IMR-90 (cell line): ENCODE results near the gene ARHGEF4. TPM values are rescaled to one million over a fixed set of nuclear protein-coding genes. Genes with fewer than 3 reads are reported as not detected.

ENCODE experiments used
- ATAC-seq: fragments of 200-7000 bp; cut with Tn5 transposase; 2 replicates; pipeline ENCODE4 v1.9.1; 2020; ENCODE audit warnings: low read depth, mild to moderate bottlenecking, moderate library complexity
- BruUV-seq: library from RNA; stranded (reverse); fragments of 400-500 nt; replicated peaks from 2 replicates; lab custom pipeline; 2021; lab: Mats Ljungman, UMichigan
- CTCF ChIA-PET: fragments of 300-600 bp; formaldehyde crosslinking; extraction: SDS; loops from one replicate; lab custom pipeline; 2021; ENCODE audit warnings: antibody characterized with exemption; lab: Yijun Ruan, JAX
- POLR2A ChIA-PET: fragments of 300-600 bp; sonication (Branson Sonifier 250); formaldehyde crosslinking; loops from one replicate; lab custom pipeline; 2022; ENCODE audit warnings: antibody characterized with exemption; ENCODE audit not compliant: unreplicated experiment; lab: Charles Lee
- DNase-seq: peaks from one replicate; pipeline ENCODE4 v3.0.0; 2013
- H2AFZ ChIP-seq: replicated peaks from 2 replicates; pipeline ENCODE3; 2013; ENCODE audit warnings: low read length, mild to moderate bottlenecking; ENCODE audit not compliant: poor library complexity
- H2AK5ac ChIP-seq: 2 replicates; pipeline ENCODE4 v1.6.1; 2013; ENCODE audit warnings: low read depth, low read length, inconsistent platforms
- H2AK9ac ChIP-seq: replicated peaks from 2 replicates; pipeline ENCODE3; 2013; ENCODE audit warnings: mild to moderate bottlenecking, low read depth, low read length, moderate library complexity; ENCODE audit not compliant: poor library complexity
- H2BK120ac ChIP-seq: 2 replicates; pipeline ENCODE4 v1.6.1; 2013; ENCODE audit warnings: low read depth, low read length, inconsistent platforms
- H2BK15ac ChIP-seq: 3 replicates; pipeline ENCODE4 v1.6.1; 2013; ENCODE audit warnings: low read depth, low read length, inconsistent platforms
- H2BK20ac ChIP-seq: 2 replicates; pipeline ENCODE4 v1.6.1; 2013; ENCODE audit warnings: low read depth, mild to moderate bottlenecking, inconsistent platforms, low read length, moderate library complexity
- H2BK5ac ChIP-seq: 2 replicates; pipeline ENCODE4 v1.6.1; 2013; ENCODE audit warnings: mild to moderate bottlenecking, low read depth, low read length, inconsistent platforms; ENCODE audit not compliant: poor library complexity, severe bottlenecking
- H3K14ac ChIP-seq: replicated peaks from 2 replicates; pipeline ENCODE4 v1.6.1; 2013; ENCODE audit warnings: low read depth, low read length, inconsistent platforms
- H3K18ac ChIP-seq: 2 replicates; pipeline ENCODE4 v1.6.1; 2013; ENCODE audit warnings: low read depth, low read length, control low read depth
- H3K23ac ChIP-seq: 2 replicates; pipeline ENCODE4 v1.6.1; 2013; ENCODE audit warnings: low read depth, low read length, inconsistent platforms
- H3K27ac ChIP-seq: 2 replicates; pipeline ENCODE4 v1.5.1; 2013; ENCODE audit warnings: mild to moderate bottlenecking, control low read depth, low read length; ENCODE audit not compliant: insufficient read depth
- H3K27me3 ChIP-seq: 2 replicates; pipeline ENCODE4 v1.6.1; 2013; ENCODE audit warnings: low read length; ENCODE audit not compliant: control insufficient read depth, insufficient read depth
- H3K36me3 ChIP-seq: 2 replicates; pipeline ENCODE4 v1.6.1; 2013; ENCODE audit warnings: low read length, mixed read lengths; ENCODE audit not compliant: control insufficient read depth, insufficient read depth
- H3K4ac ChIP-seq: 2 replicates; pipeline ENCODE4 v1.6.1; 2013; ENCODE audit warnings: low read depth, low read length, inconsistent platforms
- H3K4me1 ChIP-seq: 2 replicates; pipeline ENCODE4 v1.6.1; 2013; ENCODE audit warnings: low read length, mixed read lengths; ENCODE audit not compliant: control insufficient read depth, insufficient read depth
- H3K4me2 ChIP-seq: 2 replicates; pipeline ENCODE4 v1.6.1; 2013; ENCODE audit warnings: low read depth, mild to moderate bottlenecking, control low read depth, low read length, moderate library complexity
- H3K4me3 ChIP-seq: 2 replicates; pipeline ENCODE4 v1.5.1; 2013; ENCODE audit warnings: low read depth, mild to moderate bottlenecking, control low read depth, low read length, moderate library complexity; ENCODE audit not compliant: insufficient read depth
- H3K56ac ChIP-seq: 2 replicates; pipeline ENCODE4 v1.6.1; 2013; ENCODE audit warnings: low read length, inconsistent platforms; ENCODE audit not compliant: insufficient read depth; ENCODE audit errors: extremely low read depth
- H3K79me1 ChIP-seq, 2 experiments: 2 replicates each; pipeline ENCODE4 v1.6.1; 2013; ENCODE audit warnings: low read length in 2 of 2, inconsistent platforms in 1 of 2, low read depth in 1 of 2
- H3K9ac ChIP-seq: 2 replicates; pipeline ENCODE4 v1.6.1; 2013; ENCODE audit warnings: low read depth, low read length, control low read depth
- H3K9me1 ChIP-seq: 2 replicates; pipeline ENCODE4 v1.6.1; 2013; ENCODE audit warnings: low read length, inconsistent platforms; ENCODE audit not compliant: insufficient read depth
- H3K9me3 ChIP-seq: 2 replicates; pipeline ENCODE4 v1.6.1; 2013; ENCODE audit warnings: low read length; ENCODE audit not compliant: control insufficient read depth, insufficient read depth
- H4K20me1 ChIP-seq: 2 replicates; pipeline ENCODE4 v1.6.1; 2013; ENCODE audit warnings: low read length, inconsistent platforms; ENCODE audit not compliant: insufficient read depth
- H4K5ac ChIP-seq: 2 replicates; pipeline ENCODE4 v1.6.1; 2013; ENCODE audit warnings: mild to moderate bottlenecking, low read depth, low read length, control low read depth
- H4K8ac ChIP-seq, 2 experiments: 2 replicates each; pipeline ENCODE4 v1.6.1; 2013; ENCODE audit warnings: low read depth in 2 of 2, low read length in 2 of 2, control low read depth in 1 of 2, inconsistent platforms in 1 of 2
- H4K91ac ChIP-seq: 2 replicates; pipeline ENCODE4 v1.6.1; 2013; ENCODE audit warnings: low read depth, low read length, inconsistent platforms; ENCODE audit not compliant: insufficient read depth
- MAFK ChIP-seq: IDR thresholded peaks from 2 replicates; pipeline ENCODE4 v1.6.1; 2012; ENCODE audit warnings: low read depth, low read length, improper control_type of control experiment
- NFE2L2 ChIP-seq: fragments of 150-350 bp; IDR thresholded peaks from 2 replicates; pipeline ENCODE4 v1.6.1; 2016; ENCODE audit warnings: low read depth, mild to moderate bottlenecking, low read length
- WGBS, 2 experiments: methylation state at CpG; one replicate each; pipeline versions ENCODE4 v1.1.5 to v1.1.7; 2013; ENCODE audit warnings: missing lambda C conversion rate in 2 of 2; ENCODE audit not compliant: insufficient read length in 1 of 2; ENCODE audit errors: extremely low coverage in 2 of 2; 5-methylcytosine and 5-hydroxymethylcytosine counted together
- dilution Hi-C: fragments of 300-500 bp; cut with HindIII; formaldehyde crosslinking; loops from one replicate; pipeline ENCODE4 v1.14.3; 2018; ENCODE audit warnings: low sequenced_read_pairs; ENCODE audit not compliant: unreplicated experiment
- in situ Hi-C: fragments of 300-500 bp; cut with MboI; formaldehyde crosslinking; loops from 3 replicates; pipeline ENCODE4 v1.14.3; 2019; ENCODE audit warnings: low sequenced_read_pairs, inconsistent platforms, mixed read lengths
- intact Hi-C: fragments of 100-400 bp; cut with micrococcal nuclease; formaldehyde crosslinking; loops from 2 replicates; pipeline ENCODE4 v1.10.0; 2022
- polyA plus RNA-seq, 3 experiments: library from polyadenylated mRNA; depleted of rRNA; stranded (reverse); fragments of >200 nt; gene quantifications; 2 replicates each; pipeline ENCODE4 v1.2.3, GENCODE V29; 2012; ENCODE audit warnings: low replicate concordance in 1 of 3
- total RNA-seq: library from RNA; depleted of rRNA; stranded (reverse); fragments of >200 nt; gene quantifications from 2 replicates; pipeline ENCODE4 v1.2.3, GENCODE V29; 2012
- TF ChIP-seq, protein P1 (sequence below): fragments of 150-350 bp; IDR thresholded peaks from 2 replicates; pipeline ENCODE4 v1.6.1; 2017; ENCODE audit warnings: mild to moderate bottlenecking, antibody characterized with exemption, low read length, low read depth

The ARHGEF4 gene
- total and polyA plus RNA-seq, 2 of the 4 experiments (the other 2 are of a cell fraction), result 2.7 to 5.0 TPM

DNA sequence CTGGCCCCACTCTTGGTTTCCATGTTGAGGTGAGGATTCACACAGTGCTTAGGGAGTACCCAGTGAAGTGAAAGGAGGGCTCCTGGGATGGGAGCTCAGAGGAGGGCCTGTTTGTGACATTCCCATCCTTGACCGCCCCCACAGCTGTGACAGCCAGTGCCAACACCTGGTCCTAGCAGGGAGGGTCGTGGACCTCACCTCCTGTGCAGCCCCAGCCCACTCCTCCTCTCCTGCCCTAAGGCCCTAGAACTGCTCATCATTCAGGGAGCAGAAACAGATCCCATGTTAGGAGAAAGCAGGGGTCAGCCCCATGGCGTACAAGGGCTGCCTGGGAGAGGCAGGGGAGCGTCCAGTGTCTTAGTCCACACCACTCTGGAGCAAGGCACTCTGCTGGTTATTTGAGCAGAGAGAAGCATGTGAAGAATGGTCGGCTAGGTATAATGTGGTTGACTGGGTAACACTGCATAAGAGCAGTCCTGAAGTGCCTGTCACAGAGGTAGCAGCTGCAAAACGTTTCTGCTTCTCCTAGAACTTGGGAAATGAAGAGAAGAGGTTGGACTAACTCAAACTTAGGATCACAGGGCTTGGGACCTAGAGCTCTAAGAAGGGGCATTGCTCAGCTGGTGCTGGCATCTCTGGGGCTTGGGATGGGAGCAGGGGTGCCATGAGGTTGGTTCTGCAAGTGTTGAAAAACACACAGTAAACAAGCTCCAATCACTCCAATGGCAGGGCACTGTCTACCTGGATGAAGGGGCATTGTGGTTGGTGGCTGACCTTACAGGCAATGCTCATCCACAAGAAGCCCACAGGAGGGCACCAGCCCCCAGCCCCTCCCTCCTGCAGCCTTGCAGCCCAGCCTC lies 200.9 kb downstream of the ARHGEF4 start:
- Histone ChIP-seq H3K4ac (no peak overlapping the region), H2BK15ac (no peak overlapping the region), H3K9me1 (no peaks in the 10 kb centered on the region), H3K9ac (no peak overlapping the region), H4K8ac (no peak overlapping the region), H3K27ac (no peak overlapping the region), H2BK120ac (no peak overlapping the region), H4K91ac (no peak overlapping the region), H2AK5ac (no peak overlapping the region), H3K14ac (no peak overlapping the region), H4K20me1 (no peaks in the 10 kb centered on the region; the same call in 1 of the 2 replicates), H3K36me3 (no peaks in the 10 kb centered on the region; the same call in none of the 2 replicates), H3K27me3 (peaks cover 24% of the 10 kb centered on the region; the same call in 1 of the 2 replicates), H3K4me1 (no peaks in the 10 kb centered on the region), H2BK5ac (no peak overlapping the region), H3K79me1 (no peaks in the 10 kb centered on the region), H3K56ac (no peak overlapping the region), H3K9me3 (no peaks in the 10 kb centered on the region), H2AK9ac (no peak overlapping the region), H2BK20ac (no peak overlapping the region), H2AFZ (no peak overlapping the region), H3K4me3 (no peak overlapping the region), H3K4me2 (no peak overlapping the region), H3K23ac (no peak overlapping the region), H4K5ac (no peak overlapping the region), H3K18ac (no peak overlapping the region)
- DNase-seq, result no peak
- ChIA-PET CTCF (no interaction called here), POLR2A (no interaction called here)
- TF ChIP-seq MAFK (no peak), NFE2L2 (no peak)
- TF ChIP-seq, protein P1, sequence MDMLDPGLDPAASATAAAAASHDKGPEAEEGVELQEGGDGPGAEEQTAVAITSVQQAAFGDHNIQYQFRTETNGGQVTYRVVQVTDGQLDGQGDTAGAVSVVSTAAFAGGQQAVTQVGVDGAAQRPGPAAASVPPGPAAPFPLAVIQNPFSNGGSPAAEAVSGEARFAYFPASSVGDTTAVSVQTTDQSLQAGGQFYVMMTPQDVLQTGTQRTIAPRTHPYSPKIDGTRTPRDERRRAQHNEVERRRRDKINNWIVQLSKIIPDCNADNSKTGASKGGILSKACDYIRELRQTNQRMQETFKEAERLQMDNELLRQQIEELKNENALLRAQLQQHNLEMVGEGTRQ, result no peak
- intact Hi-C loops (no loop called here), in situ Hi-C loops (no loop called here), dilution Hi-C loops (no loop called here)
- 40% methylated on average over 2 of the region's 6 CpGs; no CpG with 5 or more reads in 1 of the 2 experiments for WGBS, 2 experiments
- ATAC-seq, result no peak
- no TSS peak for BruUV-seq
